Ascending aorta (tissue), 2 donors: ENCODE results near the gene MAP3K7CL. TPM values are rescaled to one million over a fixed set of nuclear protein-coding genes. Genes with fewer than 3 reads are reported as not detected.

Experiments
- DNase-seq, 2 donors: peaks; one replicate each; pipeline ENCODE4 v3.0.0-alpha.2; 2019; ENCODE audit warnings: low spot score in 2 of 2
- H3K27ac ChIP-seq, 2 donors: fragments of 200-600 bp; sonication (generic); one replicate each; pipeline ENCODE4 v1.5.1; 2016 to 2017; ENCODE audit warnings: mild to moderate bottlenecking in 1 of 2
- H3K27me3 ChIP-seq: fragments of 200-600 bp; sonication (generic); one replicate; pipeline ENCODE4 v1.5.1; 2017
- H3K36me3 ChIP-seq, 2 donors: fragments of 200-600 bp; sonication (generic); one replicate each; pipeline ENCODE4 v1.5.1; 2016
- H3K4me1 ChIP-seq, 2 donors: fragments of 200-600 bp; sonication (generic); one replicate each; pipeline ENCODE4 v1.5.1; 2016 to 2017; ENCODE audit warnings: mild to moderate bottlenecking in 1 of 2
- H3K4me3 ChIP-seq, 2 donors: fragments of 200-600 bp; sonication (generic); one replicate each; pipeline ENCODE4 v1.5.1; 2016 to 2017; ENCODE audit warnings: mild to moderate bottlenecking in 1 of 2
- H3K9me3 ChIP-seq, 2 donors: fragments of 200-600 bp; sonication (generic); one replicate each; pipeline ENCODE4 v1.5.1; 2016
- intact Hi-C: fragments of 100-400 bp; cut with DNase I; formaldehyde crosslinking; loops from one replicate; pipeline ENCODE4 v1.15.1; 2023
- total RNA-seq: library from RNA; depleted of rRNA; stranded (reverse); fragments of >200 nt; gene quantifications from one replicate; pipeline ENCODE4 v1.1.0, GENCODE V29; 2016
- TF ChIP-seq, protein P1 (sequence below), 3 experiments: fragments of 200-600 bp in 2 of 3; fragments of 450-650 bp in 1 of 3; sonication (generic) in 2 of 3; IDR thresholded peaks; one replicate each; pipeline ENCODE4 v1.5.1; 2016 to 2019; ENCODE audit warnings: antibody characterized with exemption in 3 of 3, mild to moderate bottlenecking in 1 of 3, moderate library complexity in 1 of 3

The MAP3K7CL gene
- total RNA-seq, 1 donor from 2014 or later = 6.9 TPM

DNA sequence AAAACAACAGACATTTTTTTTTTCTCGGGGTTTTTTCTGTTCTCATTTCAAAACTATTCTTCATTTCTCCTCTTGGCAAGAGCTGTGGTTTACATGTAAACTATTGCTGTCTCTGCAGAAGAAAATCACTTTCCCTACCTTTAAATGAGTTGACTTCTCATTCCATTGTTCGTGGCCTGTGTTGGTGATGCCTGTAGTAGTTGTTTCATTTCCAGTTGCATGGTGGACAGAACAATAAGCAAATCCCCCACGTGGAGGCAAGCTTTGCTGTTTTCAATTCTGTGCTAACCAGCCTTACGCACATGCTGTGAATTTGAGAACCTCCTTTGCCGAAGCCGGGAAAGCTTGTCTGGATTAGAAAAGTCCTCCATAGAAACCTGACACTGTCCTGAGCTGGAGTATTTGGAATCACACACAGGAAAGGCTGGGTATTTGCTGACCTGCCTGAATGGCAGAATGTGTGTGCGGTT lies 26.2 kb upstream of the MAP3K7CL start:
- Histone ChIP-seq H3K4me1 (no peaks in the 10 kb centered on the region), H3K27me3 (no peaks in the 10 kb centered on the region)

DNA sequence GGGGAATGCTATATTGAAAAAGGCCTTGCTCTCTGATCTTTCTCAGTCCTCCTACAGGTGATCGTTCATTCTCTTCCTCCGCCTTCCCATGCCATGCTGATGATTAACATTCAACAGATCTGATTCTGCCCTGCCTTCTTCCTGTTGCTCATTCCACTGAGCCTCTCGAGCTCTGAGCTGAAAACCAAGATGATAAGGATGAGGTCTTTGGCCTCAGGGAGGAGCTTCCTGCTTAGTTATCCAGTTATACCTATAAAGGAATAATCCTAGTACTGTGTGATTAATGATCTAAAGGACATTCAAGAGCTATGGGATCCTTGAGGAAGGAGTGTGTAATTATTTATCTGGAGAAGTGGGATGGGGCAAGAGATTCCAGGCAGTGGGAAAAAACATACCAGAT lies 25.2 kb upstream of the MAP3K7CL start:
- Histone ChIP-seq H3K27ac (no peak overlapping the region), H3K4me1 (no peaks in the 10 kb centered on the region), H3K9me3 (no peaks in the 10 kb centered on the region), H3K4me3 (no peak overlapping the region), H3K27me3 (no peaks in the 10 kb centered on the region), H3K36me3 (peaks cover 0 to 3% of the 10 kb centered on the region in 2 donors)
- no peak for DNase-seq
- TF ChIP-seq, protein P1, sequence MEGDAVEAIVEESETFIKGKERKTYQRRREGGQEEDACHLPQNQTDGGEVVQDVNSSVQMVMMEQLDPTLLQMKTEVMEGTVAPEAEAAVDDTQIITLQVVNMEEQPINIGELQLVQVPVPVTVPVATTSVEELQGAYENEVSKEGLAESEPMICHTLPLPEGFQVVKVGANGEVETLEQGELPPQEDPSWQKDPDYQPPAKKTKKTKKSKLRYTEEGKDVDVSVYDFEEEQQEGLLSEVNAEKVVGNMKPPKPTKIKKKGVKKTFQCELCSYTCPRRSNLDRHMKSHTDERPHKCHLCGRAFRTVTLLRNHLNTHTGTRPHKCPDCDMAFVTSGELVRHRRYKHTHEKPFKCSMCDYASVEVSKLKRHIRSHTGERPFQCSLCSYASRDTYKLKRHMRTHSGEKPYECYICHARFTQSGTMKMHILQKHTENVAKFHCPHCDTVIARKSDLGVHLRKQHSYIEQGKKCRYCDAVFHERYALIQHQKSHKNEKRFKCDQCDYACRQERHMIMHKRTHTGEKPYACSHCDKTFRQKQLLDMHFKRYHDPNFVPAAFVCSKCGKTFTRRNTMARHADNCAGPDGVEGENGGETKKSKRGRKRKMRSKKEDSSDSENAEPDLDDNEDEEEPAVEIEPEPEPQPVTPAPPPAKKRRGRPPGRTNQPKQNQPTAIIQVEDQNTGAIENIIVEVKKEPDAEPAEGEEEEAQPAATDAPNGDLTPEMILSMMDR (IDR thresholded peaks at IDR 0.05) = no peak
- intact Hi-C loops = no loop called here

More for the DNA sequence above, 26.2 kb upstream of the MAP3K7CL start:
- intact Hi-C loops = no loop called here
- H3K27ac ChIP-seq = no peak overlapping the region
- H3K9me3 ChIP-seq = no peaks in the 10 kb centered on the region
- TF ChIP-seq, protein P1 (IDR thresholded peaks at IDR 0.05) = no peak
- no peak overlapping the region for H3K4me3 ChIP-seq
- peaks cover 0 to 3% of the 10 kb centered on the region in 2 donors for H3K36me3 ChIP-seq
- DNase-seq = no peak

DNA sequence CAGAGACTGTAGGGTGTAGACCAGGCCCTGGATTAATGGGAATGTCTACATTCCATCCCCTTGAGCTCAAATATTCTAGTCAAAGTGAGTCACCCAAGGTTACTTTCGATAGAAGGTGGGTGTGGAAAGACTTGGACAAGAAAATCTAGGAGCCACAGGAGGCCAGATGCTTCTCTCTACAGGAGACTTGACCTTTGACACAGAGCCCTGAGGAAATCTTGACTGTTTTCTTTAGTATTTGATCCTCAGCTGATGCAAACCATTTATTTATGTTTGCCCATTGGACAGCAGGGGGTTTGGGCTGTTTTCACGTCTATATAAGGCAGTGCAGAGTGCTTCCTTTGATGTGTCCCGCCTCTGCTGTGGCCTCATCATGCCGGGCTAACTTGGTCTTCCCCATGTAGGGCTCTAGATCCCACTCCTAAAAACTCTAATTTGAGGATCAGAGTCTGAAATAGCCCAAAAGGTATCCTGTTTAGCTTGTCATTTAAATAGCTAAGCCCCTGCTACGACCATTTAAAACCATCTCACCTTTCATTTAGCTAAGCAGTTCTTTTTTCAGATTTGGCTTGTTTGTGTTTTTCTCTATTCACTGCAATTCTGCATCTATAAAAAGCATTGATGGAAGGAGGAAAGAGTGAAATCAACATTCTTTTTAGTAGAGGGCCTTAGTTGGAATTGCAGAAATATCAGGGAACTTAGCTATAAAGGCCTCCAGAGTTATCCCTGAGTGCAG lies 15.5 kb upstream of the MAP3K7CL start:
- no peak overlapping the region for H3K27ac ChIP-seq
- H3K27me3 ChIP-seq = no peaks in the 10 kb centered on the region
- H3K36me3 ChIP-seq = no peaks in the 10 kb centered on the region
- H3K9me3 ChIP-seq = no peaks in the 10 kb centered on the region
- TF ChIP-seq, protein P1 (IDR thresholded peaks at IDR 0.05) = no peak
- no peaks in the 10 kb centered on the region for H3K4me1 ChIP-seq
- no peak for DNase-seq
- no peak overlapping the region for H3K4me3 ChIP-seq
- intact Hi-C loops = no loop called here

DNA sequence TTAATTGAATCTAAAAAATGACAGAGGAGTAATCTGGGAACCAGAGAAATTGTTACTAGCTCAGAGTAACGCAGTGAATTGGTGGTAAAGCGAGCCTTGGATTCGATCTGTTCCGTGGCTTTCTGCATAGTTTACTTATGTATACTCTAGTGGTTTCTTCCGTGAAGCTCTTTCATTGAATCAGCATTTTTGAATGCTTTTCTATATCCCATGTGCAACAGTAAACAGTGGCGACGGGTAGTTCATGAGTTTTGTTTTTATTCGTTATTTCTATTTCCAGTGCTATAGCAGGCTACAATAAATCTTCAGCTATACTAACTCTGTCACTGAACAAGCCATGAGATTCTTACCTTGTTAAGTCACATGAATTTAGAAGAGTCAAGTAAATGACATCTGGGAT lies 14.5 kb upstream of the MAP3K7CL start:
- no peak overlapping the region for H3K4me3 ChIP-seq
- DNase-seq = no peak
- H3K27ac ChIP-seq = no peak overlapping the region
- TF ChIP-seq, protein P1 (IDR thresholded peaks at IDR 0.05) = no peak
- no peaks in the 10 kb centered on the region for H3K27me3 ChIP-seq
- no peaks in the 10 kb centered on the region for H3K4me1 ChIP-seq
- no peaks in the 10 kb centered on the region for H3K9me3 ChIP-seq
- H3K36me3 ChIP-seq = no peaks in the 10 kb centered on the region
- intact Hi-C loops = no loop called here

DNA sequence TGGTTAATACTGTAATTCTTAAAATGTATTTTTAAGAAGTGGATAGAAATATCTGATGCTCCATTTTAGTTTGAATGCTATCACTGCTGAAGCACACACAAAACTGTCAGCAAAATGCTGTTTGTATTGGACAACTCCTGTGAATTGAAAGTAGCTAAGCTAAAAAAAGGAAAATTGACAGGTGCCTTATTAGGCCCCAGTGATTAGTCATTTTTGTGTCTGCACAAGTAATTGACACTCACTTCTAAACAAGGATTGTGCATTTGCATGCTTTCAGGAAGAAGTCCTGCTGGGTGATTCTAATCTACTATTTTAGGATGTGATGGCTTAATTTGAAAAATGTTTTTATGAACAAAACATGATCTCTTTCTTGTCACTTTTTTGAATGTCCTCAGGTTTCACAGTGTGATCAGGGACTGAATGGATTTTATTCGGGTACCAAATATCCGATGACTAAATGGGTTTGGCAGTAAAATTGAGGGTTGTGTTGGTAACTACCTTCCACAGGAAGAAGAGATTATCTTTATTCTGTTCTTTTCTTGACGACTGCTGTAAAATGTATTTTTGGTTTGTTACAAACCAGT lies 13.0 kb upstream of the MAP3K7CL start:
- H3K27ac ChIP-seq = no peak overlapping the region
- no peaks in the 10 kb centered on the region for H3K27me3 ChIP-seq
- no peaks in the 10 kb centered on the region for H3K4me1 ChIP-seq
- H3K9me3 ChIP-seq = no peaks in the 10 kb centered on the region
- intact Hi-C loops = no loop called here
- DNase-seq = no peak
- no peaks in the 10 kb centered on the region for H3K36me3 ChIP-seq
- TF ChIP-seq, protein P1 (IDR thresholded peaks at IDR 0.05) = no peak
- no peak overlapping the region for H3K4me3 ChIP-seq
